Measurements from ENCODE around the gene VPS54. TPM values are rescaled to one million over a fixed set of nuclear protein-coding genes. Genes with fewer than 3 reads are reported as not detected.
"Not testable (repeated sequence)": the region's sequence is repeated elsewhere in the genome, so short reads cannot be mapped to it uniquely, and the experiment has no call there.

Gene VPS54
- total RNA-seq, 4 donors from 2014 or later: 14.6 to 28.8 (median 21.8) TPM

DNA sequence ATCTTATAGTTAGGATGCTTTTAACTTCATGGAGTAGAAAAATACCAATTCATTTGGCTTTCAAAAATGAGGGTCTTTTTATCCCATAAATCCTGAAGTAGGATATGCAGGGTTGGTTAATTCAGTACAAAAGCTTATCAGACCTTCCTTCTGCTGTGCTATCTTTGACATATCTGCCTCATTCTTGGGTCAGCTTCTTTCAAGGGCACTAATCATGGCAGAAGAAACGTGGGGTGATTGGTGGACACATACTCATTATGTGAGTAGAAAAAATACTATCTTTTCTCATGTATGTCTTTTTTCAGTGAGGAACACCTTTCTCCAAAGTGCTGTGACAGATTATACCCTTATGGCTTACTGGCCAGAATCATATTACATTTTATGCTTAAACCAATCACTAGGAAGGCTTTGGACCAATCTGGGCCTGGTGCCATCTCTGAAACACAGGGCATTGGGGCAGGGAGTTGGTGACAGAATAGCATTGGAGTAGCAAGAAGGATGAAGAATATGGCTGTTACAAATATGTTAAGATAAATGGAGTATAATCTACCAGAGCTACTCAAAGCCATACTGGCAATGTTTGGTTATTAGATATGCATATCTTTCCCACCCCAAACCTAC is 167.4 kb downstream of the VPS54 start:
- Histone ChIP-seq H3K9me3 (no peaks in the 10 kb centered on the region), H3K4me3 (no peak overlapping the region), H3K36me3 (no peaks in the 10 kb centered on the region), H3K27ac (no peak overlapping the region), H3K27me3 (no peaks in the 10 kb centered on the region), H3K4me1 (peaks cover 45% of the 10 kb centered on the region)
- 77% methylated on average over 1 of the region's 1 CpG for WGBS
- no peak for DNase-seq (ENCODE audit: low spot score in 2 of 2)
- TF ChIP-seq POLR2AphosphoS5 (IDR thresholded peaks at IDR 0.05): no peak
- TF ChIP-seq, protein P1, sequence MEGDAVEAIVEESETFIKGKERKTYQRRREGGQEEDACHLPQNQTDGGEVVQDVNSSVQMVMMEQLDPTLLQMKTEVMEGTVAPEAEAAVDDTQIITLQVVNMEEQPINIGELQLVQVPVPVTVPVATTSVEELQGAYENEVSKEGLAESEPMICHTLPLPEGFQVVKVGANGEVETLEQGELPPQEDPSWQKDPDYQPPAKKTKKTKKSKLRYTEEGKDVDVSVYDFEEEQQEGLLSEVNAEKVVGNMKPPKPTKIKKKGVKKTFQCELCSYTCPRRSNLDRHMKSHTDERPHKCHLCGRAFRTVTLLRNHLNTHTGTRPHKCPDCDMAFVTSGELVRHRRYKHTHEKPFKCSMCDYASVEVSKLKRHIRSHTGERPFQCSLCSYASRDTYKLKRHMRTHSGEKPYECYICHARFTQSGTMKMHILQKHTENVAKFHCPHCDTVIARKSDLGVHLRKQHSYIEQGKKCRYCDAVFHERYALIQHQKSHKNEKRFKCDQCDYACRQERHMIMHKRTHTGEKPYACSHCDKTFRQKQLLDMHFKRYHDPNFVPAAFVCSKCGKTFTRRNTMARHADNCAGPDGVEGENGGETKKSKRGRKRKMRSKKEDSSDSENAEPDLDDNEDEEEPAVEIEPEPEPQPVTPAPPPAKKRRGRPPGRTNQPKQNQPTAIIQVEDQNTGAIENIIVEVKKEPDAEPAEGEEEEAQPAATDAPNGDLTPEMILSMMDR (IDR thresholded peaks at IDR 0.05): no peak
- no peak for TF ChIP-seq EP300 (IDR thresholded peaks at IDR 0.05)
- TF ChIP-seq POLR2A (IDR thresholded peaks at IDR 0.05): no peak

DNA sequence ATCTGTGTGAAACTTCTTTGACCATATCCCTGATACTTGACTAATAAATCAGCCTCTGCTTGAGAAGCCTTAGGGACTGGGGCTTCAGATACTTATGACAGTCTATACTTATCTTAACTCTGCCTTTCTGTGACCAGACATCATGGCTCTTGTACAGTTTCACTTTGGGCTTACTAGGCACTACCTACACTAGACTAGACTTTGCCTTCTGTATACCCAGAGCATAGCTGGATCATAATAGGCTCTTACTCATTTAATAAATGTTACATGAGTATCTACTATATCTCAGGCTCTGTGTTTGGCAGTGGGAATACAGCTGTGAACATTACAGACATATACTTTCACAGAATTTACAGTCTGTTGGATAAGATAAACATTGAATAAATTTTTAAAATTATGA is 168.6 kb downstream of the VPS54 start:
- H3K4me3 ChIP-seq: no peak overlapping the region
- H3K4me1 ChIP-seq: peaks cover 42% of the 10 kb centered on the region

DNA sequence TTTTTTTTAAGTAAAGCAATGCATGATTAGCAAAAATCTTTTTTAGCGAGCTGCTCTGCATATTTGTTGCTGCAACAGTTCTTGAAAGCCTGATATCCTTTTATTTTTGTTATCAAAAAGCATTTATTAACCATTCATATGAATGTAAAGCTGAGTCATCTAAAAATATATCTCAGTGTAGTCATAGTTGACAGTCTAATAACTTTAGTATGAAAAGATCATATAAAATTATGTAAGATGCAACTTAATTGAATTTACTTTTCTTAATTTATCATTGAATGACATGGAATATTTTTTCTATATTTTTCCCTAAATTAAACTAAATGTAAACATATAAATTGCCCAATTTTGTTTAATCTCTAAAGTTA is 169.0 kb downstream of the VPS54 start:
- Histone ChIP-seq H3K36me3 (no peaks in the 10 kb centered on the region), H3K4me1 (peaks cover 43% of the 10 kb centered on the region), H3K9me3 (no peaks in the 10 kb centered on the region), H3K4me3 (no peak overlapping the region), H3K27me3 (no peaks in the 10 kb centered on the region), H3K27ac (no peak overlapping the region)
- no peak for DNase-seq (ENCODE audit: low spot score in 2 of 2)
- 52% methylated on average over 1 of the region's 1 CpG for WGBS
- TF ChIP-seq, protein P1 (IDR thresholded peaks at IDR 0.05): no peak
- TF ChIP-seq POLR2AphosphoS5 (IDR thresholded peaks at IDR 0.05) (no peak), EP300 (IDR thresholded peaks at IDR 0.05) (no peak), POLR2A (IDR thresholded peaks at IDR 0.05) (no peak)

More for the DNA sequence above, 168.6 kb downstream of the VPS54 start:
- no peak overlapping the region for H3K27ac ChIP-seq
- no peaks in the 10 kb centered on the region for H3K27me3 ChIP-seq
- no peak for DNase-seq (ENCODE audit: low spot score in 2 of 2)
- H3K9me3 ChIP-seq: no peaks in the 10 kb centered on the region
- TF ChIP-seq POLR2AphosphoS5 (IDR thresholded peaks at IDR 0.05): no peak
- TF ChIP-seq EP300 (IDR thresholded peaks at IDR 0.05): no peak
- TF ChIP-seq POLR2A (IDR thresholded peaks at IDR 0.05): no peak
- TF ChIP-seq, protein P1 (IDR thresholded peaks at IDR 0.05): no peak
- H3K36me3 ChIP-seq: no peaks in the 10 kb centered on the region

DNA sequence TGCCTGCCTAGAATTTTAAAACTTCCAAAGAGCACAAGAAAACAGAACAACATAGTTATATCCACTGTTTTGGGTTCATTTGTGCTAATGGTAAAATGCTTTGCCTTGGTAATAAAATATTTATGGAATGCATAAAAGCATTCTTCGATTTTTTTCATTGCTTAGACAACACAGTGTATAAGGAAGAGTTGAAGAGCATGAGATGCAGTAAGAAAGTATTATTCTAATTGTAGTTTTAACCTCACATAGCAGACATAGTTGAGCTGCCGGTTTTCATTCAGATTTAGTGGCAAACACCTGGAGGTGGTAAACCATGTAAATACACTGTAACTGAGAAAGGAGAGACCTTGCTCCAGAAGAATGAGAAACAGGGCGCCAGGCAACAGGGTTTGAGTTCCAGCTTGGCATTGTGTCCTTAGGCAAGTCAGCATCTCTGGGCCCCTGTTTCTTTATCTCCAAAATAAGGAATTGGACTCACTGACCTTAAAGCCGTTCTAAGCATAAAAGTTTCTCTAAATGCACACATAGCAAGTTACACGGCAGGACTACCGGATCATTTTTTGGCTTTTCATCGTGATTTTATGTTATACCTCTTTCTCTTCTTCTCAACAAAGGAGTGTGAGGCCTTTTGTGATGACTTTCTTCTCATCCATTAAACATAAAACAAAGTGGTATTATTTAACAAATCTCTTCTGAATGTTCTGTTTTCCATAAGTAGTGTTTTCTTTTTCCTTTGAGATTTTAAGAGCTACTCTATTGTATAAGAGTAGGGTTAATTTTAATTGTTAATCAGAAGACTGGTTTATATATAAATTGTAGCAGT is 169.6 kb downstream of the VPS54 start:
- Histone ChIP-seq H3K9me3 (no peaks in the 10 kb centered on the region), H3K36me3 (no peaks in the 10 kb centered on the region), H3K27me3 (no peaks in the 10 kb centered on the region), H3K27ac (no peak overlapping the region), H3K4me1 (peaks cover 49% of the 10 kb centered on the region), H3K4me3 (no peak overlapping the region)
- TF ChIP-seq EP300 (IDR thresholded peaks at IDR 0.05) (no peak), POLR2A (IDR thresholded peaks at IDR 0.05) (no peak), POLR2AphosphoS5 (IDR thresholded peaks at IDR 0.05) (no peak)
- TF ChIP-seq, protein P1 (IDR thresholded peaks at IDR 0.05): no peak
- no peak for DNase-seq (ENCODE audit: low spot score in 2 of 2)
- WGBS: 40% methylated on average over 7 of the region's 7 CpGs

DNA sequence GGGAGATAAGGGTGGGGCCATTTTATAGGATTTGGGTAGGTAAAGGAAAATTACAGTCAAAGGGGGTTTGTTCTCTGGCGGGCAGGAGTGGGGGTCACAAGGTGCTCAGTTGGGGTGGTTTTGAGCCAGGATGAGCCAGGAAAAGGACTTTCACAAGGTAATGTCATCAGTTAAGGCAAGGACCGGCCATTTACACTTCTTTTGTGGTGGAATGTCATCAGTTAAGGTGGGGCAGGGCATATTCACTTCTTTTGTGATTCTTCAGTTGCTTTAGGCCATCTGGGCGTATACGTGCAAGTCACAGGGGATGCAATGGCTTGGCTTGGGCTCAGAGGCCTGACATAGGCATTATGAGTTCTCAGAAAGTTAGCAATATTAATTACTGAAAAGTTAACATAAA is 171.7 kb downstream of the VPS54 start:
- 81% methylated on average over 4 of the region's 4 CpGs for WGBS
- not testable (repeated sequence) for H3K27me3 ChIP-seq; H3K27ac ChIP-seq; DNase-seq (ENCODE audit: low spot score in 2 of 2); H3K36me3 ChIP-seq; H3K4me3 ChIP-seq; H3K9me3 ChIP-seq
- H3K4me1 ChIP-seq: peaks cover 61% of the 10 kb centered on the region

Data from suprapubic skin (tissue), 4 donors.